LHCN-M2 (cell line): Measurements from ENCODE around the gene STRBP. TPM values are rescaled to one million over a fixed set of nuclear protein-coding genes. Genes with fewer than 3 reads are reported as not detected.
"Not testable (repeated sequence)": the region's sequence is repeated elsewhere in the genome, so short reads cannot be mapped to it uniquely, and the experiment has no call there.

Experiments
- DNase-seq: peaks from one replicate; pipeline ENCODE4 v3.0.0-alpha.2; 2012; ENCODE audit warnings: low read depth
- total RNA-seq: library from RNA; depleted of rRNA; stranded (reverse); fragments of >200 nt; gene quantifications from 2 replicates; pipeline ENCODE4 v1.2.3, GENCODE V29; 2014

STRBP gene
- total RNA-seq, 1 experiment from 2014 or later, result 2.8 TPM

DNA sequence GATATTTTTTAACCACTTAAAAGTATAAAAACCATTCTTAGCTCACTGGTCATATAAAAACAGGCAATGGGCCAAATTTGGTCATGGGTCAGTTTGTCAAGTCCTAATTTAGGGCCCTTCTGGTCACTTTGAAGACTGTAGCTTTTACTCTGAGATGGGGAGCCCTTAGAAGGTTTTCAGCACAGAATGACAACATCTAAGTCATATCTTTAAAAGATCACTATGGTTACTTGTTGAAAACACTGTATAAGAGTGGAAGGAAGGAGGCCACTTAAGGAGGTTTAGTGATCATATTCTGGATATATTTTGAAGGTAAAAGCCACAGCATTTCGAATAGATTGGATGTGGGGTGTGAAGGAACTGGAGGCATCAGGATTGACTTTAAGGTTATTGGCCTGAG is 76.7 kb downstream of the STRBP start:
- DNase-seq, result no peak

DNA sequence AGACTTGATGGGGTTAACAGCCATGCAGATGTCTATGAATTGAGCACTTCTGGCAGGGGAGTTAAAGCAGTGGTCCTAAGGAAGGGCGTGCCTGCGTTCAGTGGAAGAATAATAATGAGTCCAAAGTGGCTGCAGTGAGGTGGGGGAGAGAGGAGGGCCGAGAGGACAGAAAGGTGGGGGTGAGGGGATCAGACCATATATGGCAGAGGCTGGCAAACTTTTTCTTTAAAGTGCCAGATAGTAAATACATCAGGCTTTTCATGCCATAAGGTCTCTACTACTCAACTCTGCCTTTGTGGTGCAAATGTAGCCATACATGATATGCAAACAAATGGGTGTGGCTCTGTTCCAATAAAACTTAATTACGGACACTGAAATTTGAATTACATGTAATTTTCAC is 77.1 kb downstream of the STRBP start:
- no peak for DNase-seq

DNA sequence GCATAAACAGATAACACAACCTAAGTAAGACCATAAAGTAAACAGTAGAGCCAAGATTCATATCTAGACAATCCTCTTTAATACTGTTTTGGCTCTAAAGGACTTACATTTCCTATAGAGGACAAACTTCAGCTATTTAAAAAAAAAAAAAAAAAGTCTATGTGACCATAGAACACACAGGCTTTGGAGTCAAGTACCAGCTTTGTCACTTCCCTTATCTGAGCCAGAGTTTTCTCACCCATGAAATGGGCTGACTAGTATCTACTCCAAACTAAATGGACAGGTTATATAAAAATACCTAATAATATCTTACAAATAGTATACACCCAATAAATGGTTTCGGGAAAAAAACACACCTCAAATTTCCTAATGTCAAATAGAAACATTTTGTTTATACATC is 81.3 kb downstream of the STRBP start:
- no peak for DNase-seq

- not testable (repeated sequence) for DNase-seq
Measured at GRCh38 chr9:123186029-123186428, 82.4 kb downstream of the STRBP start.

DNA sequence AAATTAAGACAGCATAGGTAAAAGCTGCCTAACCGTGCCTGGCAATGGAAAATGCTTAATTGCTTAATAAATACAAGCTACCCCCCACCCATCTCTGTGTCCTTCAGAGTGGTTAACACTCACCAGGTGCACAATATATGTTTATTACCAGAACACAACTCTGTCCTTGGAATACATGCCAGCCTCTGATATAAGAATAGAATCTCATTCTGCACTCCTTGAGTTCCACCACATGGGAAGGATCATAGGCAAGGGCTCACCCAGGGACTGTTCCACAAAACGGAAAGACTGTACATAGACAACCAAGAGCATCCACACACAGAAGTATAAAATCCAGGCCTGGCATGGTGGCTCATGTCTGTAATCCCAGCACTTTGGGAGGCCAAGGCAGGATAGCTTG is 91.4 kb downstream of the STRBP start:
- no peak for DNase-seq

- no peak for DNase-seq
Measured at GRCh38 chr9:123175854-123176629, 92.3 kb downstream of the STRBP start.

DNA sequence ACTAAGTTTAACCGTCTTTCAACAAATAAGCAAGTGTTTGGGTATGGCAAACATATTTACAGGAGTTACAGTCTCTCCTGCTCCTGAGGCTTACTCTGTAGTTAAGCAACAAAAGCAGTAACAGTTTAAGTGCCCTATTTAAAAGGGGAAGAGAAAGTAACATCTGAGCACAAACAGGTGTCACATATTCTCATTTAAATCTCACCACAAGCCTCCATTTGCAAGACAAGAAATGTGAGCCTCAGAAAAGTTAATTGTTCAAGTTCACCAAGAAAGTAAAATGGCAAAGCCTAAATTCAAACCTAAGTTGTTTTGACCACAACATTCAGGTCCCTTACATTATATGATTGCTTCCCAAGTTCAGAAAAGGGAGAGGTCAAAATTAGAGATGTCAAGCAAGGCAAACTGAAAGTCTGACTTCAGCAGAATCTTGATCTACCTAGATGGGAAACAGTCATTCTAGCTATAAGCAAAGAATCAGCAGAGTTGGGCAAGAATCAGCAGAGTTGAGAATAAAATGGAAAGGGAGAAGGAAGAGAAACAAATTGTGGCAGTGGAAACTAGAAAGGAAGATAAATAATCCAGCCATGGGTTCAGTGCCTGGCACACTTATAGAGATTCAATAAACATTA is 93.4 kb downstream of the STRBP start:
- no peak for DNase-seq

GRCh38 chr9:123174079-123174478 is 94.3 kb downstream of the STRBP start:
- DNase-seq, result no peak

GRCh38 chr9:123169926-123170325 is 98.5 kb downstream of the STRBP start:
- DNase-seq, result no peak

- no peak for DNase-seq
Measured at GRCh38 chr9:123168586-123168985, 99.8 kb downstream of the STRBP start.

DNA sequence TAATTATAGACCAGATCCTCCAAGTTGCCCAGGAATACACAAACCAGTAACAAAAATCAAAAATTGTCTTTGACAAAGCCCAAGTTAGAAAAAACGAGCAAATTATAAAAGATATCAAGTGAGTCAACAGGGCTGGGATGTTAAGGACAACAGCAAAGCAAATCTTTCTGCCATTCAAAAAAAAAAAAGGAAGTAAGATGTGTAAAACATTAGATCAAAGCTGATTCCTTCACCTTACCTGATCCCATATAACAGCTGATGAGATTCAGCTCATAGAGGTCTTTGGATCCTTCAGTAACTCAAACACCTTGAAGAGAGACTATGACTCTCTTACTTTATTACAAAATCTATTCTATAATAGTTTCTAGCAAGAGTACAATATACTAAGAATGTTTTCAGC is 100.9 kb downstream of the STRBP start:
- no peak for DNase-seq

- DNase-seq, result no peak
Measured at GRCh38 chr9:123165813-123166212, 102.6 kb downstream of the STRBP start.

- DNase-seq, result no peak
Measured at GRCh38 chr9:123164285-123164684, 104.1 kb downstream of the STRBP start.

GRCh38 chr9:123162791-123163345 is 105.5 kb downstream of the STRBP start:
- no peak for DNase-seq

- DNase-seq, result no peak
Measured at GRCh38 chr9:123162360-123162759, 106.0 kb downstream of the STRBP start.

GRCh38 chr9:123157221-123157620 is 111.2 kb downstream of the STRBP start:
- DNase-seq, result no peak

DNA sequence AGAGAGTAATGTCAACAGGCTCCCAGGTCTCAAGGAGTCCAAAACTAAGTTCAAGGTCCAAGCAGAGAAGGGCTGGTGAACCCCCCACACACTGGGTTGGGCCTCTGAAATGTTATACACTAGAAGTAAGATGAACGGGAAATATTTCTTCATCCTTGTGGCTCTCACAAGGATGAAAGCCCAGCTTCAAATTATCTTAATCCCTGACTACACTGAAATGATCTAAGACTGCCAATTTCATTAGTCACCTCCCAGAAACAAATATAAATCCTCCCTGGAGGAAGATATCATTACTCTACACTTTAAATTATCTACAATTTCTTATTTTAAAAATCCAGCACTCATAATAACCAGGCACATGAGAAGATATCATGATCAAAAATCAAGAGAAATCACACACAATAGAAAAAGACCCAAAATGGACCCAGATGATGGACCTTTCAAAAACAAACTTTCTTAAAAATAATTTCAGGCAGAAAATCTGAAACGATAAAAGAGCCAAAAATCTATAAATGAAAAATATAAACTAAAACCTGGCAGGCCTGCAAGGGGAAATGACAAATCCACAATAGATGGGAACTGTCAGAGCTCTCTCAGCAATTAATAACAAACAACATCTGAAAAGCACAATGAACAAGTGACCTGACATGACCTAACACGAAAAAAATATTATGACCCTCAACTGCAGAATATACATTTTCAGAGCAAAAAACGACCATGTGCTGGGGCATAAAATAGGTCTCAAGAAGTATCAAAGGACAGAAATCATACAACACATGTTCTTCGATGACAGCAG is 117.5 kb downstream of the STRBP start:
- DNase-seq, result no peak

- DNase-seq, result no peak
Measured at GRCh38 chr9:123149067-123149466, 119.3 kb downstream of the STRBP start.

GRCh38 chr9:123138163-123138562 is 130.2 kb downstream of the STRBP start:
- no peak for DNase-seq

GRCh38 chr9:123135430-123135829 is 133.0 kb downstream of the STRBP start:
- DNase-seq, result no peak

DNA sequence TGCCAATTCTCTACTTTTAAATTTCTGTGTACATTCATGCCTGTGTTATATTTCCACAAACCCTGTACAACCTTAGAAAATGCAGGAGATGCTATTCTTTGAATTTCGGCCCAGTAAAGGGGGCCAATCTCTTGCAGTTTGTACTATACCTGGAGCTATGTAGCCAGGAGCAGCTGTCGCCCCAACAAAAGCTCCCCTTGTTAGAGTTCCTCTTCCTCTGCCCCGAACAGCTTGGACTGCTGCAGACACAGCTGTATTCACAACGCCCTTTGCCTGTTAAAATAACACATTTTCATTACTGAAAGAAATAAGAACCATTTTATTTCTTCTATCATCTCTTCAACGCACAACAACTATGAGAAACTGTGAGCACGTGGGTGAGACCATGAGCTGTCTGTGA is 135.7 kb downstream of the STRBP start:
- DNase-seq, result no peak

- no peak for DNase-seq
Measured at GRCh38 chr9:123131993-123132392, 136.4 kb downstream of the STRBP start.
